HEK293 (cell line): ENCODE results near the gene HMX3.

Source experiments
- TF ChIP-seq, protein P1 (sequence below): IDR thresholded peaks from 2 replicates; pipeline ENCODE4 v1.6.1; 2011; ENCODE audit warnings: mild to moderate bottlenecking, low read depth, low read length, borderline replicate concordance
- TF ChIP-seq, protein P2 (sequence below): fragments of 450-650 bp; formaldehyde crosslinking; IDR thresholded peaks from 2 replicates; pipeline ENCODE4 v1.5.1; 2016; ENCODE audit warnings: missing biosample characterization, missing genetic modification characterization

DNA sequence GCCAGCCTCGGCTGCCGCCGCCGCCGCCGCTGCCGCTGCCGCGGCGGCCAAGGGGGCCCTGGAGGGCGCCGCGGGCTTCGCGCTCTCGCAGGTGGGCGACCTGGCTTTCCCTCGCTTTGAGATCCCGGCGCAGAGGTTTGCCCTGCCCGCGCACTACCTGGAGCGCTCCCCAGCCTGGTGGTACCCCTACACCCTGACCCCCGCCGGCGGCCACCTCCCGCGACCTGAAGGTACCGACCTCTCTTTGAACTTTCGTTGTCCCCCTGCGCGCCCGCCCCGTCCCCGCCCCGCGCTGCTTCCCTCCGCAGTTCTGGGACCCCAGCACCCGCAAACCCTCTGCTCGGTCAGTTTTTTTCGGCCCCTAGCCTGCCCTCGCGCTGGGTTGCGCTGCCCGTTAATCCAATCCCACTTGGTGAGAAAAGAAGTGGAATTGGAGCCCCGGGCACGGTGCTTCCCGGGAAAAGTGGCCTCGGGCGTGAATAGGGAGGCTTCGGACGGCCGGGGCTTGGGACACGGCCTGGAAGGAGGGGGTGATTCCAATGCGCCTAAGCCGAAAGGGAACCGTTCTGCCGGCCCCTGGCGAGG lies 543 bp downstream of the HMX3 start:
- TF ChIP-seq, protein P1, sequence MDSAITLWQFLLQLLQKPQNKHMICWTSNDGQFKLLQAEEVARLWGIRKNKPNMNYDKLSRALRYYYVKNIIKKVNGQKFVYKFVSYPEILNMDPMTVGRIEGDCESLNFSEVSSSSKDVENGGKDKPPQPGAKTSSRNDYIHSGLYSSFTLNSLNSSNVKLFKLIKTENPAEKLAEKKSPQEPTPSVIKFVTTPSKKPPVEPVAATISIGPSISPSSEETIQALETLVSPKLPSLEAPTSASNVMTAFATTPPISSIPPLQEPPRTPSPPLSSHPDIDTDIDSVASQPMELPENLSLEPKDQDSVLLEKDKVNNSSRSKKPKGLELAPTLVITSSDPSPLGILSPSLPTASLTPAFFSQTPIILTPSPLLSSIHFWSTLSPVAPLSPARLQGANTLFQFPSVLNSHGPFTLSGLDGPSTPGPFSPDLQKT, result no peak
- TF ChIP-seq, protein P2, sequence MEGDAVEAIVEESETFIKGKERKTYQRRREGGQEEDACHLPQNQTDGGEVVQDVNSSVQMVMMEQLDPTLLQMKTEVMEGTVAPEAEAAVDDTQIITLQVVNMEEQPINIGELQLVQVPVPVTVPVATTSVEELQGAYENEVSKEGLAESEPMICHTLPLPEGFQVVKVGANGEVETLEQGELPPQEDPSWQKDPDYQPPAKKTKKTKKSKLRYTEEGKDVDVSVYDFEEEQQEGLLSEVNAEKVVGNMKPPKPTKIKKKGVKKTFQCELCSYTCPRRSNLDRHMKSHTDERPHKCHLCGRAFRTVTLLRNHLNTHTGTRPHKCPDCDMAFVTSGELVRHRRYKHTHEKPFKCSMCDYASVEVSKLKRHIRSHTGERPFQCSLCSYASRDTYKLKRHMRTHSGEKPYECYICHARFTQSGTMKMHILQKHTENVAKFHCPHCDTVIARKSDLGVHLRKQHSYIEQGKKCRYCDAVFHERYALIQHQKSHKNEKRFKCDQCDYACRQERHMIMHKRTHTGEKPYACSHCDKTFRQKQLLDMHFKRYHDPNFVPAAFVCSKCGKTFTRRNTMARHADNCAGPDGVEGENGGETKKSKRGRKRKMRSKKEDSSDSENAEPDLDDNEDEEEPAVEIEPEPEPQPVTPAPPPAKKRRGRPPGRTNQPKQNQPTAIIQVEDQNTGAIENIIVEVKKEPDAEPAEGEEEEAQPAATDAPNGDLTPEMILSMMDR (tag by site-specific recombination), result no peak
